GM23248 (cell line): ENCODE results near the gene MICAL1.

ENCODE experiments used
- EZH2 ChIP-seq: fragments of 200-600 bp; sonication (generic); IDR thresholded peaks from 2 replicates; pipeline ENCODE4 v1.6.1; 2018; ENCODE audit warnings: antibody characterized with exemption, mild to moderate bottlenecking; ENCODE audit not compliant: insufficient read depth, poor library complexity, severe bottlenecking
- EZH2phosphoT487 ChIP-seq: fragments of 200-600 bp; sonication (generic); IDR thresholded peaks from 2 replicates; pipeline ENCODE4 v1.6.1; 2018; ENCODE audit warnings: antibody characterized with exemption, moderate library complexity, mild to moderate bottlenecking, low read depth; ENCODE audit not compliant: insufficient read depth

DNA sequence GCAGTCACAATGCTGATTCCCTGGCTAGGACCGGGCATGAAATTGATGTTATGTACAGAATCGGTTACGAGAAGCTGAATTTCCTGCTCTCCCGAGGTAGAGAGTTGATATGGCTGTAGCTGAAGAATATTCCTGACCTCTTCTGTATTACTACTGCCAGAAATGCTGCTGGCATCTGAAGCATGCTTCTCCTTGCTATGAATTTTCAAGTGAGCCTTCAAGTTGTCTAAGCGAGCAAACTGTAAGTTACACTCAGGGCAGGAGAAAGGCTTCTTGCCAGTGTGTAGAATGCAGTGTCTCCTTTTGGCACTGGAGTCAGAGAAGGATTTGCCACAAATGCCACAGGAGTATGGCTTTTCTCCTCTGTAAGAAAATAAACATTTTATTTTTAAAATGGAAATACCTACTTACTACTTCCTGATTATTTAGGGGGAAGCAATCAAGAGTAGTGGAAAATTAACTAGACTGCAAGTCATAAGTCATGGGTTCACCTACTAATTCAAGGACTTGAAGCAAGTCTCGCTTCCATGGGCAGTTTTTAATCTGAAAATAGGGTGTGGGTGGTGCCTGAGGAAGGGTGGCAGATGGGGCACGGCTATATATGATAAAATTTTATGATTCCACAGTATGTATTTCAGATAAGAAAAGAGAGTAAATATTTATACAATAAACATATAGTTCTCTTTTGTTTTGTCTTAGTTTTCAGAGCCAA lies 10.8 kb upstream of the MICAL1 start:
- TF ChIP-seq EZH2 (no peak), EZH2phosphoT487 (no peak)
